Measurements from ENCODE around the gene B3GALT6. TPM values are rescaled to one million over a fixed set of nuclear protein-coding genes. Genes with fewer than 3 reads are reported as not detected.
"Not testable (repeated sequence)": the region's sequence is repeated elsewhere in the genome, so short reads cannot be mapped to it uniquely, and the experiment has no call there.

Gene B3GALT6
- polyA plus RNA-seq, 3 donors = 20.9 to 22.5 (median 21.3) TPM

GRCh38 chr1:1247341-1247913, 15.4 kb downstream of the B3GALT6 start:
- no peak for DNase-seq (ENCODE audit: extremely low read depth in 1 of 11, low read depth in 9 of 11, low spot score in 4 of 11)

GRCh38 chr1:1248009-1248913, 16.2 kb downstream of the B3GALT6 start:
- not testable (repeated sequence) for DNase-seq (ENCODE audit: extremely low read depth in 1 of 11, low read depth in 9 of 11, low spot score in 4 of 11)

- DNase-seq (ENCODE audit: extremely low read depth in 1 of 11, low read depth in 9 of 11, low spot score in 4 of 11) = no peak
These were observed 18.8 kb downstream of the B3GALT6 start for GRCh38 chr1:1250786-1251284.

- DNase-seq (ENCODE audit: extremely low read depth in 1 of 11, low read depth in 9 of 11, low spot score in 4 of 11) = no peak
These were observed 21.3 kb downstream of the B3GALT6 start for GRCh38 chr1:1253314-1253713.

GRCh38 chr1:1253972-1254666, 22.1 kb downstream of the B3GALT6 start:
- DNase-seq (ENCODE audit: extremely low read depth in 1 of 11, low read depth in 9 of 11, low spot score in 4 of 11) = no peak

- DNase-seq (ENCODE audit: extremely low read depth in 1 of 11, low read depth in 9 of 11, low spot score in 4 of 11) = no peak
These were observed 22.6 kb downstream of the B3GALT6 start for GRCh38 chr1:1254667-1254998.

- no peak for DNase-seq (ENCODE audit: extremely low read depth in 1 of 11, low read depth in 9 of 11, low spot score in 4 of 11)
These were observed 23.0 kb downstream of the B3GALT6 start for GRCh38 chr1:1255078-1255477.

GRCh38 chr1:1255611-1256010, 23.6 kb downstream of the B3GALT6 start:
- DNase-seq (ENCODE audit: extremely low read depth in 1 of 11, low read depth in 9 of 11, low spot score in 4 of 11) = no peak

GRCh38 chr1:1256956-1257871, 25.2 kb downstream of the B3GALT6 start:
- DNase-seq (ENCODE audit: extremely low read depth in 1 of 11, low read depth in 9 of 11, low spot score in 4 of 11) = no peak

- no peak for DNase-seq (ENCODE audit: extremely low read depth in 1 of 11, low read depth in 9 of 11, low spot score in 4 of 11)
These were observed 27.1 kb downstream of the B3GALT6 start for GRCh38 chr1:1259119-1259488.

- DNase-seq (ENCODE audit: extremely low read depth in 1 of 11, low read depth in 9 of 11, low spot score in 4 of 11) = no peak
These were observed 27.5 kb downstream of the B3GALT6 start for GRCh38 chr1:1259540-1259939.

- no peak for DNase-seq (ENCODE audit: extremely low read depth in 1 of 11, low read depth in 9 of 11, low spot score in 4 of 11)
These were observed 28.0 kb downstream of the B3GALT6 start for GRCh38 chr1:1259951-1260600.

GRCh38 chr1:1260843-1261560, 29.0 kb downstream of the B3GALT6 start:
- DNase-seq (ENCODE audit: extremely low read depth in 1 of 11, low read depth in 9 of 11, low spot score in 4 of 11) = no peak

GRCh38 chr1:1262071-1262470, 30.0 kb downstream of the B3GALT6 start:
- DNase-seq (ENCODE audit: extremely low read depth in 1 of 11, low read depth in 9 of 11, low spot score in 4 of 11) = no peak

- DNase-seq (ENCODE audit: extremely low read depth in 1 of 11, low read depth in 9 of 11, low spot score in 4 of 11) = no peak
These were observed 30.7 kb downstream of the B3GALT6 start for GRCh38 chr1:1262758-1263157.

GRCh38 chr1:1264026-1264425, 32.0 kb downstream of the B3GALT6 start:
- DNase-seq (ENCODE audit: extremely low read depth in 1 of 11, low read depth in 9 of 11, low spot score in 4 of 11) = no peak

- DNase-seq (ENCODE audit: extremely low read depth in 1 of 11, low read depth in 9 of 11, low spot score in 4 of 11) = no peak
These were observed 32.8 kb downstream of the B3GALT6 start for GRCh38 chr1:1264868-1265272.

All from renal cortex interstitium (tissue), 11 donors.